NT2/D1 (cell line): ENCODE measurements around the gene DMD.

Experiments used
- SUZ12 ChIP-seq: IDR thresholded peaks from 2 replicates; pipeline ENCODE4 v1.6.1; 2011; ENCODE audit not compliant: insufficient read length, insufficient read depth; ENCODE audit errors: extremely low read depth
- ZNF274 ChIP-seq: IDR thresholded peaks from 2 replicates; pipeline ENCODE4 v1.6.1; 2011; ENCODE audit warnings: mild to moderate bottlenecking, low read depth, low read length

DNA sequence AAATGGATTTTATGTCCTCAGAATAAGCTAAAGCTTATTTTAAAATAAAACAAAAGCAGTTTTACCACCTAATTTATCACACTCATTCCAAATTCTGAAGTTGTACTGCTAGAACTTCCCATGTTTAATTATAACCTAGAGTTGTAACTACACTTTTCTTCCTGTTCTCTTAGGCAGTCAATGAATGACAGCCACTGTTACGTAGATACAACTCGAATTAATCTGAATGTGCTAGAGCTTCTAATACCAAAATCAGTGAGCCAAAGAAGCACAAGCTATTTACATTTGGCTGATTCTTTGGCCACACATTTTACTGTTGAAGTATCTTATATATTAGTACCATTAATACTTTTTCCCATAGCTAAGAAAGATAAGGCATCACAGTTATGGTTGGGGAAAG lies 2040.6 kb downstream of the DMD start:
- TF ChIP-seq ZNF274: no peak
- TF ChIP-seq SUZ12: no peak
